Activated T-helper 1 cell treated with anti-CD3 and anti-CD28 coated beads, Interleukin-2, amount 50 U/mL, for 16 hours (primary cell): ENCODE data around the gene SVEP1.
"Not testable (repeated sequence)": the region's sequence is repeated elsewhere in the genome, so short reads cannot be mapped to it uniquely, and the experiment has no call there.

Experiments
- DNase-seq, 2 donors: peaks; one replicate each; pipeline ENCODE4 v3.0.0-alpha.2; 2020; ENCODE audit warnings: low read depth in 1 of 2, low spot score in 1 of 2

Gene SVEP1

GRCh38 chr9:110579034-110579861, at the start of gene SVEP1:
TSS of gene SVEP1 (minus strand) at chr9:110579741. CDS start at chr9:110579543, 198 bp downstream.
- DNase-seq = no peak

- no peak for DNase-seq
Measured at GRCh38 chr9:110626101-110626829, 46.7 kb upstream of the SVEP1 start.

- DNase-seq = no peak
Measured at GRCh38 chr9:110623462-110624025, 44.0 kb upstream of the SVEP1 start.

GRCh38 chr9:110622368-110622767, 42.8 kb upstream of the SVEP1 start:
- DNase-seq = no peak

GRCh38 chr9:110620726-110621125, 41.2 kb upstream of the SVEP1 start:
- DNase-seq = no peak

- DNase-seq = no peak
Measured at GRCh38 chr9:110619831-110620230, 40.3 kb upstream of the SVEP1 start.

GRCh38 chr9:110615498-110615897, 36.0 kb upstream of the SVEP1 start:
- DNase-seq = no peak

- DNase-seq = not testable (repeated sequence)
Measured at GRCh38 chr9:110614576-110614975, 35.0 kb upstream of the SVEP1 start.

GRCh38 chr9:110606179-110606790, 26.7 kb upstream of the SVEP1 start:
- no peak for DNase-seq

- no peak for DNase-seq
Measured at GRCh38 chr9:110605565-110605964, 26.0 kb upstream of the SVEP1 start.

- DNase-seq = no peak
Measured at GRCh38 chr9:110604171-110604601, 24.6 kb upstream of the SVEP1 start.

- no peak for DNase-seq
Measured at GRCh38 chr9:110602281-110602680, 22.7 kb upstream of the SVEP1 start.

GRCh38 chr9:110601098-110601497, 21.6 kb upstream of the SVEP1 start:
- no peak for DNase-seq

- no peak for DNase-seq
Measured at GRCh38 chr9:110599468-110599867, 19.9 kb upstream of the SVEP1 start.

- DNase-seq = no peak
Measured at GRCh38 chr9:110592044-110592830, 12.7 kb upstream of the SVEP1 start.

- no peak for DNase-seq
Measured at GRCh38 chr9:110591526-110591925, 12.0 kb upstream of the SVEP1 start.

GRCh38 chr9:110590816-110591215, 11.3 kb upstream of the SVEP1 start:
- no peak for DNase-seq

- DNase-seq = no peak
Measured at GRCh38 chr9:110588296-110588695, 8.8 kb upstream of the SVEP1 start.

GRCh38 chr9:110583237-110583636, 3.7 kb upstream of the SVEP1 start:
- no peak for DNase-seq

- no peak for DNase-seq
Measured at GRCh38 chr9:110582156-110582555, 2.6 kb upstream of the SVEP1 start.

GRCh38 chr9:110580850-110581249, 1.3 kb upstream of the SVEP1 start:
- DNase-seq = no peak
